Stimulated activated CD8-positive, alpha-beta memory T cell treated with anti-CD3 and anti-CD28 coated beads, Interleukin-2, amount 100 ng/mL, for 48 hours (primary cell): ENCODE results near the gene DGUOK.

Experiments used
- DNase-seq, 2 donors: peaks; one replicate each; pipeline ENCODE4 v3.0.0-alpha.2; 2020; ENCODE audit warnings: low read depth in 2 of 2

The DGUOK gene

DNA sequence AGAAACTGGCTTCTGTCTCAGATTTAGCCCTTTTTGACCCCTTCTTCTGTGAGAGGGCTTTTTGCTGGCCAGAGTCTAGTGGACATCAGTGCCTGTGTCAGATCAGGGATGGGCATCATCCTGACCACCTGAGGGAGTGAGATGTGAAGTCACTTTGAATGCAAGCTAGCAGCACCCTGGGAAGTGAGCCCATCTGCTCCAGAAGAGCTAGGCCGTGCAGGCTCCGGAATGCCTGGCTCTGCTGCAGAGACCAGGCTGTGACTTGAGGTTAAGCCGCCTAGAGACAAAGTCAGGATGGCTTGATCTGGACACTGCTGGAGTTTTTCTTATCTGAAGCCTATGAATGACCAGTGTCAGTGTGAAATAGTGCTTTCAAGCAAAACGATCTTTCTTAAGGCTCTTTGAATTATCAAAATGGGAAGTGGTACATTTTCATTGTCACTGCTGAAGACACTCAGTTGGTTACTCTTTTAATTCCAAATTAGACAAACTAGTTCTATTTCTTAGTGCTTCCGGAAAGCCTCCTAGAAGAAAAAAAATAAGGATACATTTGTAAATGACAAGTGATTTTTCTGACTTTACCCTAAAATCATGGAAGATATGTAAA lies 20.8 kb downstream of the DGUOK start:
- no peak for DNase-seq

DNA sequence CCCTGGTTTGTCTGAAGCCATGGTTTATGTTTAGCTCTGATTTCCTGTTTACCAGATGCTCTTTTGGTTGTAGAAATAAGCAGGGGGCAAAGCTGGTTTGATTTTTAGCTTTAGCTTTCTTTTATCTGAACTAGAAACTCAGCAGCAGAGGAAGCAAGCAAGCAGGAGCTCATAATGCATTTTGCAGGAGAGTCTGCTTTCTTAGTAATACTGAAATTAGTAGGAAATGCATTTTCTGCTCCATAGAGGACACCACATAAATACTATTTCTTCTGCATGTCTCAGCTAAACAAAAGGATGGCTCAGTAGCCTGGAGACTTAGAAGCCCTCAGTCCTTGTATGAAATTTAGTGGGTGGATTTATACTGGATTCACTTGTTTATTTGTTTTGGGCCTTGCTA lies 23.1 kb downstream of the DGUOK start:
- DNase-seq: no peak

DNA sequence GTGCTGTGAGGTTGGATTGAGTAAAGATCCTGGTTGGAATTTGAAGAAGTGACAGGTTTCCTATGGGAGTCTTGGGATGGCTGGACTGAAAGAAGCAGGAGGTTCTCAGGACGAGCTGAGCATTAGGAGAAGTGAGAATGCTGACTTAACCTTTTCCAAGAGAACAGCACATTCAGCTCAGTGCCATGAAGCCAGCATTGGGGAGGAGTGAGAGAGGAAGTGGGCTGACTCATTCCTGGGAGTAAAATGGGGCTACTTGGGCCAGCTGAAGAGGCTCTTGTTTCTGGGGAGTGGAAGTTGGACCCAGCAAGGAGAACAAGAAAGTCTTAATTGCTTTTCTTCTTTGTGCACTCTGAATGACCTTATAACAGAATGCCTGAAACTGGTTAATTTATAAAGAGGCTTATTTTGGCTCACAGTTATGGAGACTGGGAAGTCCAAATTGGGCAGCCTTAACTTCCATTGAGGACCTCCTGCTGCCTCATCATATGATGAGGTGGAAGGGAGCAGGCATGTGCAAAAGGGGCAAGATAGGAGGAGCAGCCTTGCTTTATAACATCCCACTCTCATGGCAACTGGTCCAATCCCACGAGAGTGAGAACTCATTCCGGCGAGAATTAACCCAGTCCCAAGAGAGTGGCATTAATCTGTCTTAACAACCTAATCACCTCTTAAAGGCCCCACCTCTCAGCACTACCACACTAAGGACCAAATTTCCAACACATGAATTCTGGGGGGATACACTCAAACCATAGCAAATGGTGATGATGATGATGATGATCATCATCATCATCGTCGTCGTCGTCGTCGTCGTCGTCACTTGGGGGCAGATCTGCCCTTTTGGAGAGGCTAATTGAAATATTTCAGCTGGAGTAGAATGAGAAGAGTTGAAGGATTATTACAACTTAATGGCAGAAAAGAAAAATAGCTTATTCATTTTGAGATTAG lies 26.1 kb downstream of the DGUOK start:
- DNase-seq: no peak

DNA sequence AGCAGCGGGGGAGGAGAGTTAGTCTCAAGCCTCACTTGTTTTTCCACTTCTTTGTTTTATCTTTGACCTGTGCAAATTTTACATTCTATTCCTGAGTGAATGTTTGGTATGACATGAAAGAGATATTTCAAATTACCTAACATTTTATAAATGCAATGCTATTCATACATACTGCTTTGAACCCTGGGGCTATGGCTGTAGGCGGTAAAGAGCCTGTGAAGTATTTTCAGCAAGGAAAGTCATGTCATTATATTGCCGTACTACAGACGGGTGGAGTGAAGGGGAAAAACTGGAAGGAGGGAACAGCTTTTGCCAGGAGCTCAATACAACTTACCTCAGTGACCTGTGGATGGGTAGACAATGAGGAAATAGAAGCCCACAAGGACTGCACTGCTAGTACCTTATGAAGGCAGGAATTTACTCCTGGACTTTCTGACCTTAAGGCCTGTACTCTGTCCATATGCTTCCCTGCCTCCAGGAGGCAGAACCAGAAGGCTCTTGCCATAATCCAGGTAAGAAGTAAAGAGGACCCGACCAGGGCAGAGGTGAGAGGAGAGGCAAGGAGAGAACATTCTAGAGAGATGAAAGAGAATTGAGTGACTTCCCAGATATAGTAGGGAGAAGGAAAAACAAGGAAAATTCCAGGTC lies 29.7 kb downstream of the DGUOK start:
- DNase-seq: no peak

DNA sequence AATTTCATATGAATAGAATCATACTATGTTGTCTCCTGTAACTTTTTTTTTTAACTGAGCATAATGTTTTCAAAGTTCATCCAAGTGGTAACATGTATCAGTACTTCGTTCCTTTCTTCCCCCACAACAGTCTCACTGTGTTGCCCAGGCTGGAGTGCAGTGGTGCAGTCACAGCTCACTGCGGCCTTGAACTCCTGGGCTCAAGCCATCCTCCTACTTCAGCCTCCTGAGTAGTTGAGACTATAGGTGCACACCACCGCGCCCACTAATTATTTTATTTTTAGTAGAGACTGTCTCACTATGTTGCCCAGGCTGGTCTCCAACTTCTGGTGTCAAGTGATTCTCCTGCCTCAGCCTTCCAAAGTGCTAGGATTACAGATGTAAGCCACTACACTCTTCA lies 34.6 kb downstream of the DGUOK start:
- DNase-seq: no peak

DNA sequence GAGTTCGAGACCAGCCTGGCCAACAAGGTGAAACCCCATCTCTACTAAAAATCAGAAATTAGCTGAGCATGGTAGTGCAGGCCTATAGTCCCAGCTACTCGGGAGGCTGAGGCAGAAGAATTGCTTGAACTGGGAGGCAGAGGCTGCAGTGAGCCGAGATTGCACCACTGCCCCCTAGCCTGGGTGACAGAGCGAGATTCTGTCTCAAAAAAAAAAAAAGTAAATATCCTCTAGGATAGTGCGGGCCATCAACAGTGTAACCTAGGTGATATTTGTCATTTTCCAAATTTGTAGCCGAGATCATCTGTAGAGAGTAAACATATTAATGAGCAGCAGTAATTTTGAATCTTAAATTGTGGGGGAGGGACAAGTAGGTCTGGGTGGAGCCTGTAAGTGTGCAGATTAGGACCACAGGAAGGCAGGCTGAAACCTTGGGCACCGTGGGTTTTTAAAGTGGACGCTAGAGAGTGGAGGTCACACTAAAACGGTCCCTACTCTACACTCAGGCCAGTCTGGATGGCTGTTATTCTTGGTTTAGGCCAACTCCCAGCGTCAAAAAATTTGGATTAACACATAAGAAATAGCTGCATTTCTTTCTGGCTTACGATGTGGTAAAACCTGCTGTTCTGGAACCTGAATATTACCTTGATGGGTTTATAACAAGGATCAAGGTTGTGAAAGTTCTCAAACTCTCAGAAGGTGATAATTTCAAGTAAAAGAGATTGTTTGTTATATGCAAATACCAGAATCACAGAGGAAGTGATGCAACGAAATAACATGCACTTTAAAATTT lies 35.3 kb downstream of the DGUOK start:
- no peak for DNase-seq

DNA sequence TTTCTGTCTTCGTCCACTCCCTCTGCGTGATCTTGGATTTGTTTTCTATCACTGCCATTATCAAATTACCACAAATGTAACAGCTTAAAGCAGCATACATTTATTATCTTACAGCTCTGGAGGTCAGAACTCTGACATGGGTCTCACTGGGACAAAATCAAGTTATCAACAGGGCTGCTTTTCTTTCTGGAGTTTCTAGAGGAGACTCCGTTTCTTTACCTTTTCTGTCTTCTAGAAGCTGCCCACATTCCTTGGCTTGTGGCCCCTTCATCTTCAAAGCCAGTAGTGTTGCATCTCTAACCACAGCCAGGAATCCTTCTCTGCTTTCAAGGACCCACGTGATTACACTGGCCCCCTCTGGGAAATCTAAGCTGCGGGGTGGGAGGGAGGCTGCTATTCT lies 36.1 kb downstream of the DGUOK start:
- DNase-seq: no peak

DNA sequence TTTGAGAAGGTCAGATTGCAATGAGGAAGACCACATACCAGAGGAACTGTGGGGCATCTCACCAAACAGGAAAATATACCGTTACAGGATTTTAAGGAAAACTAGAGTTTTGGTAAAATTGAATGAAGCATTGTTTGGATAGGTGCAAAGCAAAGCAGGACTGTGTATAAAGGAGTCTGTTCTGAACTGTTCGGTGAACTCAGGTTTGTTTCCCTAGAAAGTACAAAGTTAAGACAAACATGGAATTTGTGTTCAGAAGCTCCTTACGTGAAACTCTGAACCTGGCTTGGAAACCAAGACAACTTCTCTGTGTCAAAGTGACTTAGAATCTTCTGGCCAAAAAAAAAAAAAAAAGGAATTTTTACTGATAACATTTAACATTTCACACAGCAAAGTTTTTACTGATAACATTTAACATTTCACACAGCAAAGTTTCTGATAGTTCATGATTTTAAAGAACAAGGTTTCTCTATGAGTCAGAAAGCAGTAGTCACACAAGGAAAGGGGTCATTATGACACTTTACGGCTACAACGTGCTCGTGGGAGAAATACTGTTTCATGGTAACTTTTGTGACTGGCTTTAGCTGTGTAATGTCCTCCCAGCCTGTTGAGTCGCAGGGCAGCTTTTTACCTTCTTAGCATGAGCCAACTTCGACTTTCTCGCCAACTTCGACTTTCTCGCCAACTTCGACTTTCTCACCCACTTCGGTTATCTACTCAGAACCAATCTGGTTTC lies 36.9 kb downstream of the DGUOK start:
- DNase-seq: no peak

DNA sequence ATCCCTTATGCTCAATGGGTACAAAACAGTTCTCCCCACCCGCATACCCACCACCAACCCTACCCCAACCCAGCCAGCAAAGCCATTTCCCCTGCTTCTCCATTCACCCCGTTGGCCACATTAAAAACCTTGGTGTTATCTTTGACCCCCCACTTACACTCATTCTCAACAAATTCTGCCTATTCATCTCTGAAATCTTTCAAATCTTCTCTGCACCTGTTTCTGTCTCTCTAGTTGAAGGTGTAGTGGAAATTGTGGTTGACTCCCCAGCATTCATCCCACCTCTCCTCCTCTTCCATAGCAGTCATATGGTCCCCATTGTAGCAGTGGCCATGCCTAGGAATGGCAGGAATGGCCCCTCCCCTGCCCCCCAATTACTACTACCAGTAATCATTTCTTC lies 37.5 kb downstream of the DGUOK start:
- DNase-seq: no peak

DNA sequence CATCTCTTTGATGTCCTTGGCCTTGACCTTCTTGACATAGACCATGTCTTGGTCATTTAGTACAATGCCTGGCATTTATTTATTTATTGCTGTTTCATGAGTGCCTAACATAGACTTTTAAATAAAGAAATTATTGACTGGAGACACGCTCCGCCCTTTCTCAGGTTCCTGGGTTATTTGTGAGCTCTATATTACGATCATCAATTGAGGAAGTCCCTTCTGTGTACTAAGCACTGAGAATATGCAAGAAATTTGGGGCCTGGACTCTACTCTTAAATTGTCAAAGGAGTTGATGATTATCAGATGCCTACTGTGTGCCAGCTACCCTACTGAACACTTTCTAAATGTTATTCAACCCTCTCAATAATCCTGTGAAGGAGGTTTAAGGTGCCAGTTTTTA lies 38.4 kb downstream of the DGUOK start:
- no peak for DNase-seq

DNA sequence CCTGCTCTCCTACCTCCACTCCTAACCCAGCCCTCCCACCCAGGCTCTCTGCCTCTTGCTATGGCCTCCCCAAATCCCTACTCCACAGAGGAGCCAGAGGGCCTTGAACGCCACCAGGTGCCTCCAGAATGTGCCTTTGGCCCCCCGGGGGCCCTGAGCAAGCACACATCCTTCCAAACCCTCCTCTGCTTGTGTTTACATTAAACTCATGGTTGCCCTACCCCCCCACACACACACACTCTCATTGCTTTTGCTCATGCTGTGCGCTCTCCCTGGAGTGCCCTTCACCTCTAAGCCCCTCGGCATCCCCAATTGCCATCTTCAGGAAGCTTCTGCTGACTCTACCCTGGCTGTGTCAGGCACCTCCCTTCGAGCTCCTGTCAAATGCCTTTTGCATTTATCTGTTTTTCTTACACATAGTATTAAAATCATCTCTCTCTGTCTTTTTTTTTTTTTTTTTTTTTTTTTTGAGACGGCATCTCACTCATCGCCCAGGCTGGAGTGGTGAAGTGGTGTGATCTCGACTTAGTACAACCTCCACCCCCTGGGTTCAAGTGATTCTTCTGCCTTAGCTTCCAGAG lies 41.8 kb downstream of the DGUOK start:
- no peak for DNase-seq

DNA sequence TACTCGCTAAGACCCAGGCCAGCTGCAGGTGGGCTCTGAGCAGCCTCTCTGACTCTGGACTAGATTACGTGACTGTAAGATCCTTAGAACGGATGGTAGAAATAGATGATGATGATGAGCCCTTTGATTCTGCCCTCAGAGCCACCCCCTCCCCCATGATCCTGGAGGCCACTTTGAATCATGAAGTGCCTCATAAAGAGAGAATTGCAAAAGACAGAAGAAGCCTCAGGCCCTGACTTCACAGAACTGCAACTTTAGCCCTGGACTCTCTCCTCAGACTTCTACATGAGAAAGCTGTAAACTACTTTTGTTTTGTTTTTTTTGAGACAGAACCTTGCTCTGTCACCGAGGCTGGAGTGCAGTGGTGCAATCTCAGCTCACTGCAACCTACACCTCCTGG lies 42.7 kb downstream of the DGUOK start:
- DNase-seq: no peak

DNA sequence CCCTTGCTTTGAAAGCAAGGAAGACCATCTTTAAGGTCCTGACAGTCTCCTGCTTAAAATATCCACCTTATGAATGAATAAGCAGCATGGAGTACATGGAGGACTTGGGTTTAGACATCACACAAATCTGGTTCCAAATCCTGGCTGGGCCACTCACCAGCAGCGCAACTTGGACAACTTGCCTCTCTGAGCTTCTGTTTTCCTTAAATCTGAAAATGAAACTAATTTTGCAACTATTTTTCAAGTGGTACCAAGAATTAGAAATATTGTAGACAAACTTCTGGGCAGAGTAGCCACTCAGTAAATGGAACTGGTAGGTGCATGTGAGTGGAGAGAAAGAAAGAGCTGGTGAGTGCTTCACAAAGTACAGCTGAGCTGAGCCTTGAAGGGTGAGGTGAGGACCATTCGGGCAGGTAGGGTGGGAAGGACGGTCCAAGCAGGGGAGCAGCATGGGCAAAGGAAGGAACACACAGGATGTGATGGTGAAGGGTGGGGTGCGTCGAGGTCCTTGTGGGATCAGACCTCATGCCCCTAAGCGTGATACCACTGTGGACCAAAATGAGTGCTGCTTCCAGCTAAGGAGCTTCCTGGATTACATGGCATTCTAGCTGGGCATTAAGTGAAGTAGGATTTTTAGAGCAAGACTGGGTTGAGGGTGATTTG lies 43.6 kb downstream of the DGUOK start:
- no peak for DNase-seq

DNA sequence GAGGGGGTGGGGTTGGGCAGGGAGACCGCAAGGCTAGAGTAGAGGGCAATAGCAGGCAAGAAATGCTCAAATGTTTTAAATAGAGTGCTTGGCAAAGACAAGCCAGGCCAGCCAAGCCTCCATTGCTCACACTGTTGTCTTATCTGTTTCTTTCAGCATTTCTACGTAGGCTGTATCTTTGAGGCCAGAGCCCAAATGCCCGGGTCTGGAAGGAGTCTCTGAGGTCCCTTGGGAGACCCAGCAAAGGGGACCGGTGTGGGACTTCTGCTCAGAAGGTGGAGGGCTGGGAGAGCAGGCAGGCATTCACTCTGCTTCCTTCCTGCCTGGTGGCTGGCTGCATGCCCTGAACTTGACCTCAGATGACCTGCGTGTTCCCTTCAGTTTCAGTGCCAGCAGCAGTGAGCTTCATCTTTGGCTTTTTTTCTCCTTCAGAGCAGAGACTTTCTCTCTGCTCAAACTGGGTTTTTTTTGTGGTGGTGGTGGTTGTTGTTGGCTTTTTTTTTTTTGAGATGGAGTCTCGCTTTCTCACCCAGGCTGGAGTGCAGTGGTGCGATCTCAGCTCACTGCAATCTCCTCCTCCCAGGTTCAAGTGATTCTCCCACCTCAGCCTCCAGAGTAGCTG lies 44.3 kb downstream of the DGUOK start:
- no peak for DNase-seq

DNA sequence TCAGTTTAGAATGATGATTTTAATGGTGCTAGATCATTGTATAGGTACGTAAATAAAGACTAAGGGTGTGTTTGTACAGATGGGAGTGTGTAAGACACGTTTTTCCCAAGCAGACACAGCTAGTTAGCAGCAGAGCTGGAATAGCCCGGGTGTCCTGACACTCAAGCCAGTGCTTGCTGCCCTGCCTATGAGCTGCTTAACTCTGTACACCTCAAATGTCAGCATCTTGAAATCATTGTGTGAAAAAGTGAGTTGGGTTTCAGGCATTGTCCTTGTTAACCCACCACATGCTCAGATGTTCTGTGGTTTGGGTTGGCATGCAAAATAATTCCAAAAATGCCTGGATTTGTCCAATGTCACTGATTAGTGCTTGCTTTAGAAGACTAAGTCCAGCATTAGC lies 45.0 kb downstream of the DGUOK start:
- DNase-seq: no peak

DNA sequence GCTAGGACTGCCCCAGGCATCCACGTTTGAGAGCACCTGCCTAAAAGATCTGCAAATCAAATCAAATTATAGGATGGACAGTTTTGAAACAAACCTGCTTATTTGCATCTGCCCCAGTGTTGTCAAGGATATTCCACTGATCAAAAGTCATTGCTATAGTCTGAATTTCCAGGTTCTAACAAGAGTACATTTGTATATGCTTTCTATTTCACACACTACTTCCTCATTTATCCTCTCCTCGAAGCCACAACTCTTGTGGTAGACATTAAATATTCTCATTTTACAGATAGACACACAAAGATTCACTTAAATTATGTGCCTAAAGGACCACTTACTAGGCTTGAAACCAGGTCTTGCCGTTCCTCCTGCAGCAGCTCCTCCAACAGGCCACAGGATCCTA lies 46.2 kb downstream of the DGUOK start:
- DNase-seq: no peak

DNA sequence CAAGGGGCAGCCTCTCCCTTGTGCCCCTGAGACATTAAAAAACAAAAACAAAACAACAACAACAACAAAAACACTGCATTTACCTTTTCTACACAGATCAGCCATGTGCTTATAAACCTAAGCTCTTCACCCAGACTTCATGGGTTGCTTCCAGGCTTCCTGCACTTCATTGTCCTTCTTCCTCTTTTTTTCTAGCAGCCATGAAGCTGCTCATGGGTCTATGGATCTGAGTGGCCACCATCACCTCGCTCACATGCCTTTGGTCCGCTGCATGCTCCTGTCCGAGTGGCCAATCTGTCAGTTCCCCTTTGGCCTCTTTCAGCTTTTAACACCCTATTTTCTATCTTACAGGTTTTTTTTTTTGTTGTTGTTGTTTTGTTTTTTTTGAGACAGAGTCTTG lies 49.1 kb downstream of the DGUOK start:
- no peak for DNase-seq

DNA sequence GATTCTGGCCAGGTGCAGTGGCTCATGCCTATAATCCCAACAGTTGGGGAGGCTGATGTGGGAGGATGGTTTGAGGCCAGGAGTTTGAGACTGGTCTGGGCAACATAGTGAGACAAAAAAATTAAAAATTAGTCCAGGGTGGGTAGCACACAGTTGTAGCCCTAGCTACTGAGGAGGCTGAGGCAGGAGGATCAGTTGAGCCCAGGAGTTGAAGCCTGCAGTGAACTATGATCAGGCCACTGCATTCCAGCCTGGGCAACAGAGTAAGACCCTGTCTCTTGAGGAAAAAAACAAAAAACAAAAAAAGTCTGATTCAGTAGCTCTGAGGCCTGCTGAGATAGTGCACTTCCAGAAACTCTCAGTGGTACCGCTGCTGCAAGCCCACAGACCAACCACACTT lies 50.1 kb downstream of the DGUOK start:
- no peak for DNase-seq

DNA sequence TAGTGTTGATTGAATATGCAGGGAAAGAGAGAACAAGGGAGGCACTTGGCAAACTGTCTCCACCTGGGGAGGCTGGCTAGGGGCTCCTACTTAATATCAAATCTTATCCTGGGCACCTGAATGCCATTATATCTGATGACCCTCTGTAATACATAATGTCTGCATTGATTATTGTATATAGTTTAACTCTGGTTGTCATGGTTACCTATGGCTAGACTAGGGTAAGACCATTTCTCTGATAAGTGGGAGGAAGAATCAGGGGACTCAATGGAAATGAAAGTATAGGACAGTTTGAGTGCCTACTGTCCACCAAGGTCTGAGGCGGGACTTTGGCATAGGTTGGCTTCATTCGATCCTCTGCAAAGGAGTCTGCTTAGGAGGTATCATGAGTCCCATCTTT lies 50.8 kb downstream of the DGUOK start:
- no peak for DNase-seq

DNA sequence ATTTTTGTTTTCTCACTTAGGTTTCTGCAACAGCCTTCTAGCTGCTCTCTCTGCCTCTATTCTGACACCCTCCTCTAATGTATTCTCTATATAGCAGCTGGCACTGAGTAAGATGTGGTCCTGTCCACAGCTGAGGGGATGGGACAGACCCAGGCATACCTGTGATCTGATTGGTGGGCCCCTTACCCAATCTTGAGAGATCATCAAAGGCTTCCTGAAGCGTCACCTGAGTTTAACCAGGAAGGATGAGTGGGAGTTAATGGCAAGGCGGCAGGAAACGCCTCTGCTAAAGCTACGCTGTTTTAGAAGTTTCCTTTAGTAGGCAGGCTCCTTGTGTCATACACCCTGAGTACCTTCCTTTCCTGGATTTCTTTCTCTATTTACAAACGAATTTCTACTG lies 52.3 kb downstream of the DGUOK start:
- DNase-seq: peak in 1 of 2 donors; percentile 40
